Measurements from ENCODE around the gene CDH12.

GRCh38 chr5:22051881-22052280 lies 801.3 kb downstream of the CDH12 start:
- TF ChIP-seq POLR2A (IDR thresholded peaks at IDR 0.05; ENCODE audit: low read depth, low read length) (no peak), POLR2AphosphoS5 (IDR thresholded peaks at IDR 0.05; ENCODE audit: low read depth, low read length) (no peak)

All from GM12892 (cell line).